Heart left ventricle (tissue), 16 donors: ENCODE measurements around the gene TSPOAP1. TPM values are rescaled to one million over a fixed set of nuclear protein-coding genes. Genes with fewer than 3 reads are reported as not detected.

ENCODE experiments used
- ATAC-seq, 4 donors: fragments of 200-7000 bp; cut with Tn5 transposase; one replicate each; pipeline ENCODE4 v1.9.1; 2020 to 2022; ENCODE audit warnings: moderate library complexity in 4 of 4, mild to moderate bottlenecking in 3 of 4, moderate number of reproducible peaks in 1 of 4
- DNase-seq, 5 donors: peaks; one replicate each; pipeline ENCODE4 v3.0.0-alpha.2; 2020
- H3K27ac ChIP-seq, 12 donors: fragments of 200-600 bp; sonication (generic) in 4 of 12; one replicate each; pipeline versions ENCODE4 v1.5.0 to v1.8.0; 2016 to 2022; ENCODE audit warnings: mild to moderate bottlenecking in 2 of 12
- H3K27me3 ChIP-seq, 9 donors: fragments of 200-600 bp; sonication (generic) in 2 of 9; one replicate each; pipeline versions ENCODE4 v1.5.1 to v1.8.0; 2016 to 2022; ENCODE audit warnings: mild to moderate bottlenecking in 3 of 9
- H3K36me3 ChIP-seq, 9 donors: fragments of 200-600 bp; sonication (generic) in 2 of 9; one replicate each; pipeline versions ENCODE4 v1.5.0 to v1.8.0; 2018 to 2022; ENCODE audit warnings: mild to moderate bottlenecking in 2 of 9
- H3K4me1 ChIP-seq, 12 donors: fragments of 200-600 bp; sonication (generic) in 4 of 12; one replicate each; pipeline versions ENCODE4 v1.5.0 to v1.8.0; 2016 to 2022; ENCODE audit warnings: mild to moderate bottlenecking in 3 of 12
- H3K4me3 ChIP-seq, 12 donors: fragments of 200-600 bp; sonication (generic) in 4 of 12; one replicate each; pipeline versions ENCODE4 v1.5.0 to v1.8.0; 2017 to 2022; ENCODE audit warnings: mild to moderate bottlenecking in 9 of 12, moderate library complexity in 4 of 12
- H3K9me3 ChIP-seq, 12 donors: fragments of 200-600 bp; sonication (generic) in 4 of 12; one replicate each; pipeline versions ENCODE4 v1.5.0 to v1.8.0; 2016 to 2022; ENCODE audit warnings: mild to moderate bottlenecking in 1 of 12
- CTCF ChIP-seq, 12 donors: fragments of 200-600 bp; sonication (generic) in 4 of 12; IDR thresholded peaks; one replicate each; pipeline versions ENCODE4 v1.5.0 to v1.8.0; 2018 to 2022; ENCODE audit warnings: antibody characterized with exemption in 12 of 12, mild to moderate bottlenecking in 5 of 12
- POLR2A ChIP-seq, 2 donors: fragments of 450-650 bp; IDR thresholded peaks; one replicate each; pipeline ENCODE4 v1.6.1; 2017; ENCODE audit warnings: antibody characterized with exemption in 2 of 2, mild to moderate bottlenecking in 2 of 2, moderate library complexity in 2 of 2
- WGBS, 4 donors: extraction: QIAGEN DNeasy Blood & Tissue Kit in 2 of 4; methylation state at CpG; one replicate each; pipeline versions ENCODE4 v1.1.5 to v1.1.7; 2013 to 2018; 5-methylcytosine and 5-hydroxymethylcytosine counted together
- intact Hi-C, 10 donors: fragments of 100-400 bp; cut with DNase I; formaldehyde crosslinking; loops; one replicate each; pipeline versions ENCODE4 v1.11.1 to v1.14.2; 2022
- polyA plus RNA-seq, 2 donors: library from polyadenylated mRNA; stranded (reverse); fragments of 200-250 nt; gene quantifications; one replicate each; pipeline ENCODE4 v1.2.3, GENCODE V29; 2013
- total RNA-seq, 9 donors: library from RNA; depleted of rRNA in 2 of 9; stranded (reverse); fragments of >200 nt in 2 of 9; fragmentation: NEBNext Ultra II Directional in 3 of 9; extraction: Animal tissue kit (Norgen Biotek cat#: 25700) in 3 of 9; gene quantifications; one replicate each; pipeline versions ENCODE4 v1.1.0 to v1.2.4, GENCODE V29; 2016 to 2023
- donor health status: ischemic (EF 13 %, LVEDD 7.1; RV severe dilation, severe dysfunction).
- donor health status: healthy with polysubstance abuse.
- donor health status: DM: no; HTN: yes; CAD: no.
- donor health status: DM: no; HTN: no; CAD: no.
- donor health status: ischemic (EF 25% LVEDD 6.9; RV normal size, moderate dysfunction).
- donor health status: ischemic (EF 25% LVEDD 5.7; RV mildly dilated, moderate dysfunction).
- donor health status: healthy.
- donor health status: DM: yes; HTN: yes; CAD: no.
- donor health status: ischemic (EF 35%, LVEDD 5.7; RV mildly dilated, moderate dysfunction).
- donor health status: nonischemic (EF 11% LVEDD 7.7; RV severe dilation, severe dysfunction).
- donor health status: DM: yes; HTN: yes; CAD: no.
- donor health status: PGD.
- donor health status: ischemic (EF 29% LVEDD 5.4; RV normal size, mild dysfunction).
- donor health status: nonischemic (EF 23%, LVEDD 6.1; RV moderate dilation, normal function).

TSPOAP1 gene
- total and polyA plus RNA-seq, 11 donors, result 1.6 to 23.1 (median 13.3) TPM

GRCh38 chr17:58322581-58323185 lies 5.9 kb downstream of the TSPOAP1 start:
- intact Hi-C loops, result loop anchor here in 3 of 10 donors (10.0 kb wide), 1 partner anchor 92 kb away; the partner anchor contains the start of gene RNF43 (in 3 of the 3)
- no peak overlapping the region for H3K4me3 ChIP-seq

GRCh38 chr17:58321571-58322525 lies 6.7 kb downstream of the TSPOAP1 start:
- WGBS, 4 donors, result 83 to 88% (median 84%) methylated on average over 18 of the region's 18 CpGs
- intact Hi-C loops, result loop anchor here in 3 of 10 donors (10.0 kb wide), 1 partner anchor 93 kb away; the partner anchor contains the start of gene RNF43 (in 3 of the 3)
- H3K36me3 ChIP-seq, result peaks cover 0 to 4% (median 0%) of the 10 kb centered on the region in 9 donors
- peak in 3 of 5 donors; percentile 2 to 39 (median 18) for DNase-seq
- H3K27me3 ChIP-seq, result peaks cover 0 to 17% (median 0%) of the 10 kb centered on the region in 9 donors
- H3K4me1 ChIP-seq, result peaks cover 0 to 15% (median 0%) of the 10 kb centered on the region in 12 donors
- no peak overlapping the region for H3K4me3 ChIP-seq
- TF ChIP-seq CTCF (IDR thresholded peaks at IDR 0.05) (no peak), POLR2A (IDR thresholded peaks at IDR 0.05) (no peak)
- no peak overlapping the region for H3K27ac ChIP-seq
- H3K9me3 ChIP-seq, result no peaks in the 10 kb centered on the region
- no peak for ATAC-seq

More at GRCh38 chr17:58322581-58323185, 5.9 kb downstream of the TSPOAP1 start:
- TF ChIP-seq CTCF (IDR thresholded peaks at IDR 0.05), result no peak
- no peak for TF ChIP-seq POLR2A (IDR thresholded peaks at IDR 0.05)
- Histone ChIP-seq H3K4me1 (peaks cover 0 to 15% (median 0%) of the 10 kb centered on the region in 12 donors), H3K36me3 (peaks cover 0 to 4% (median 0%) of the 10 kb centered on the region in 9 donors), H3K27ac (no peak overlapping the region), H3K27me3 (peaks cover 0 to 19% (median under 1%) of the 10 kb centered on the region in 9 donors), H3K9me3 (no peaks in the 10 kb centered on the region)
- peak in 2 of 5 donors; percentile 7 to 55 for DNase-seq
- 89 to 94% (median 92%) methylated on average over 6 to 9 of the region's 9 CpGs for WGBS, 4 donors
- no peak for ATAC-seq

- no peak overlapping the region for H3K27ac ChIP-seq
- TF ChIP-seq POLR2A (IDR thresholded peaks at IDR 0.05) (no peak), CTCF (IDR thresholded peaks at IDR 0.05) (no peak)
- H3K4me1 ChIP-seq, result peaks cover 0 to 15% (median 0%) of the 10 kb centered on the region in 12 donors
- H3K27me3 ChIP-seq, result peaks cover 0 to 17% (median 0%) of the 10 kb centered on the region in 9 donors
- DNase-seq (no peak), ATAC-seq (no peak)
- no peak overlapping the region for H3K4me3 ChIP-seq
- H3K9me3 ChIP-seq, result no peaks in the 10 kb centered on the region
- 85 to 89% (median 86%) methylated on average over 9 of the region's 9 CpGs for WGBS, 4 donors
- intact Hi-C loops, result loop anchor here in 3 of 10 donors (10.0 kb wide), 1 partner anchor 94 kb away; the partner anchor contains the start of gene RNF43 (in 3 of the 3)
- peaks cover 0 to 4% (median 0%) of the 10 kb centered on the region in 9 donors for H3K36me3 ChIP-seq
Measured at GRCh38 chr17:58320570-58321323, 7.8 kb downstream of the TSPOAP1 start.
